Subcutaneous abdominal adipose tissue (tissue), 5 donors: ENCODE data around the gene YPEL2.
A peak's percentile ranks its signal among the peaks of the same experiment; 100 is the strongest.

Experiments
- H3K27ac ChIP-seq: one replicate; pipeline ENCODE4 v1.7.0; 2013; ENCODE audit warnings: low read depth, mild to moderate bottlenecking, inconsistent platforms, low read length, moderate library complexity
- H3K27me3 ChIP-seq, 5 donors: one replicate each; pipeline ENCODE4 v1.7.0; 2013; ENCODE audit warnings: low read length in 5 of 5, inconsistent platforms in 1 of 5; ENCODE audit not compliant: control insufficient read depth in 5 of 5, insufficient read depth in 4 of 5
- H3K36me3 ChIP-seq, 5 donors: one replicate each; pipeline ENCODE4 v1.7.0; 2013; ENCODE audit warnings: low read length in 5 of 5; ENCODE audit not compliant: control insufficient read depth in 5 of 5, insufficient read depth in 5 of 5
- H3K4me1 ChIP-seq, 5 donors: one replicate each; pipeline ENCODE4 v1.7.0; 2013; ENCODE audit warnings: low read length in 5 of 5, mild to moderate bottlenecking in 3 of 5, moderate library complexity in 1 of 5; ENCODE audit not compliant: control insufficient read depth in 5 of 5, insufficient read depth in 5 of 5
- H3K4me3 ChIP-seq, 5 donors: one replicate each; pipeline ENCODE4 v1.7.0; 2013; ENCODE audit warnings: low read length in 5 of 5, low read depth in 1 of 5
- H3K9ac ChIP-seq, 5 donors: one replicate each; pipeline ENCODE4 v1.7.0; 2013; ENCODE audit warnings: low read length in 5 of 5, mild to moderate bottlenecking in 4 of 5, moderate library complexity in 3 of 5
- H3K9me3 ChIP-seq, 5 donors: one replicate each; pipeline ENCODE4 v1.7.0; 2013; ENCODE audit warnings: low read length in 5 of 5; ENCODE audit not compliant: control insufficient read depth in 5 of 5
- donor health status: healthy.
- donor health status: healthy.
- donor health status: healthy.
- donor health status: healthy.
- donor health status: healthy.

YPEL2 gene

DNA sequence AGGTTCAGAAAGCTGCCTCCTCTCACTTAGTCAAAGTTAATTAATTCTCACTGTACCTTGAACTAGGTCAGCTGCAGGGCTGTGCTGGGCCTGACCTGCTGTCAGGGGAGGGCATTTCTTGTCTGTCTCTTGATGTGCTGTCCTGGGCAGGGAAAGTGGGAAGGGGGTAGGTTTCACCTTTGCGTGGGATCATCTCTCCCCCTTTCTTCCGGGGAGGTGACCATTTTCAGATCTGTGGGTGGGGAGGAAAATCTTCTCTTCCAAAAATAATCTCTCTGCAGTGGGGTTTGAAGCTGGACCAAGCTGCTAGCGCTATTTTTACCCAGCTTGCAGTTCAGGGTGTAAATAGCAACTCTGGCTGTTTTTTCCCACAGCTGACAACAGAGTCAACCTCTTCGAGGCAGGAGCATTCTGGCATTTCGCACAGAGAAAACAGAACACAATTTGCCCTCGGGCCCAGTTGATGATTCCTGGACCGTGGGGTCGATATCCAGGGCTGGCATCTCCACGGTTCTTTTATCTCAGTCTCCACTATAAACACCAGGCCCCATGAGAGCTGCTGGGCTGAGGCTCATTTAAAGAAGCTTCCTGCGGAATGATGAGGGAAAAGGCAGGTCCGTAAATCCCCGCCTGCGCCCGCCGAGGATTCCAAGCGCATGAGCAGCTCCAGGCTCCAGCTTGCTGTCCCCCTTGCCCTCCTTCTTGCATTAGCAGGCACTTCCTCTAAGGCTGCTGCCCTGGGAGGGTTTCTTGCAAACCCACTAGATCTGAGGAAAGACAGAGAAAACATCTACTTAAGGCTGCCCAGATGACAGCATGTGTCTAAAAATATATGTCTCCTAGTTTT, 93.9 kb downstream of the YPEL2 start:
- Histone ChIP-seq H3K27me3 (peaks cover 0 to 2% (median 0%) of the 10 kb centered on the region in 5 donors), H3K9ac (peak overlapping the region; percentile 60 to 84 (median 75)), H3K9me3 (no peaks in the 10 kb centered on the region), H3K27ac (peak overlapping the region; percentile 99), H3K36me3 (no peaks in the 10 kb centered on the region), H3K4me1 (peaks cover 28 to 70% (median 62%) of the 10 kb centered on the region in 5 donors), H3K4me3 (peak overlapping the region in 4 of 5 donors; percentile 10 to 34 (median 20))

DNA sequence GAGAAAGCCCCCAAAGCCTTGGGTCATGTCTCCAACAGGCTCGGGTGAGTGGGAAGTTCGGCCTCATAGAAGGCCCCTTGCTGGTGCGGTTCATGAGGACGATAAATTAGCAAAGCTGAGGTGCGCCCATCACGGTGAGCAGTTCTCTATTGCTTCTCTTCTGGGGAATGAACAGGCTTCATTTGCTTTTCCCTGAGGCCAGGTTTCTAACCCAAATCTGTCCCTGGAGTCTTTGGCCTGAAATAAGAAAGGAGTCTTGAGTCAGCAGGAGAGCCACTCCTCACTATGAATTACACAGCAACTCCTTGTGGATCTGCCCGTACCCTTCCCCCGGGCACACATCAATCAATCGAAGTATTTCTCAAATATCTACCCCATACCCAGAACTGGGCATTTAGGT, 94.6 kb downstream of the YPEL2 start:
- H3K4me1 ChIP-seq, result peaks cover 28 to 70% (median 62%) of the 10 kb centered on the region in 5 donors
- peak overlapping the region; percentile 99 for H3K27ac ChIP-seq
- H3K4me3 ChIP-seq, result peak overlapping the region; percentile 9 to 34 (median 18)
- peaks cover 0 to 2% (median 0%) of the 10 kb centered on the region in 5 donors for H3K27me3 ChIP-seq
- H3K9ac ChIP-seq, result peak overlapping the region; percentile 25 to 84 (median 75)
- H3K9me3 ChIP-seq, result no peaks in the 10 kb centered on the region
- no peaks in the 10 kb centered on the region for H3K36me3 ChIP-seq

DNA sequence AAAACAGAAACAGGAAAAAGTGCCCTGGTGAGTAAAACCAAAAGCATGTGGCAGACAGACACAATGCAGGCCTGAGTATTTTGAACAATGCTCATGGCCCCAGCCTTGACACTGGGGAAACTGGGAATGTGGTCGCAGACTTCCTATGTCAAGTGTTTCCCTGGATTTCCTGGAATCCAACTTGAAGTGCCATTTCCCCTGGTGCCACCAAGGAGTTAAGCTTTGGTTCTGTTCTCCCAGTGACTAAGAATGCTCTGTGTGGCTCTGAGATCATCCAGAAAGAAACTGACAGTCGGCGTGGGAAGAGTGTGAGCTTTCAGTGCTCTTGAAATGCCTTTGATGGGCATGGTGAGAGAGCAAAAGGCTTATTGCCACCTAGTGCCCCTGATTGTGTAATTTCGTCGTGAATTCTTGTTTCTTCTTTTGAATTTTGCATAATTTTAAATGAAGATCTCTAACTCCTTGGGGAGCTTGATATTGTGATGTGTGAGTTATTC, 96.0 kb downstream of the YPEL2 start:
- no peaks in the 10 kb centered on the region for H3K9me3 ChIP-seq
- peak overlapping the region; percentile 99 for H3K27ac ChIP-seq
- peak overlapping the region in 1 of 5 donors; percentile 15 for H3K4me3 ChIP-seq
- peaks cover 0 to 2% (median 0%) of the 10 kb centered on the region in 5 donors for H3K27me3 ChIP-seq
- H3K36me3 ChIP-seq, result no peaks in the 10 kb centered on the region
- peak overlapping the region; percentile 6 to 76 (median 67) for H3K9ac ChIP-seq
- peaks cover 28 to 77% (median 63%) of the 10 kb centered on the region in 5 donors for H3K4me1 ChIP-seq

DNA sequence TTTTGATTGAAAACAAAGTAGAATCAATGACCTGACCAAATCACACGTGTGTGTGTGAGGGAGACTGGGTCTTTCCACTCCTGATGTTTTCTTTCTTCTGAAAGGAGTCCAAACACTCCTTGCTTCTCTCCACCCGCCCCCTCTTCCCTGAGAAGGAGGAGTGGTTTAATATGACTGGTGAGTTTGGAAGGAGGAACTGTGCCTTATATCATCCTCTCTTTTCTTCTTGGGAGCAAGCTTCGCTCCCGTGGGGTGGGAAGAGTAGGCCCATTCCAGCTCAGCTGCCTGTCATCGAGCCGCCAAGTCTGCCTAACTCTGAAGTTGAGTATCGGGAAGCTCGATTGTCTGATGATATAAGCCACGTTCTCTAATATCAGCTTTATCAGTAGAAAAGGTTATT, 96.5 kb downstream of the YPEL2 start:
- Histone ChIP-seq H3K27ac (peak overlapping the region; percentile 99), H3K9me3 (peaks cover 0 to 2% (median 0%) of the 10 kb centered on the region in 5 donors), H3K27me3 (peaks cover 0 to 2% (median 0%) of the 10 kb centered on the region in 5 donors), H3K4me3 (peak overlapping the region in 1 of 5 donors; percentile 15), H3K9ac (peak overlapping the region in 4 of 5 donors; percentile 6 to 76 (median 46)), H3K4me1 (peaks cover 28 to 73% (median 60%) of the 10 kb centered on the region in 5 donors), H3K36me3 (no peaks in the 10 kb centered on the region)

DNA sequence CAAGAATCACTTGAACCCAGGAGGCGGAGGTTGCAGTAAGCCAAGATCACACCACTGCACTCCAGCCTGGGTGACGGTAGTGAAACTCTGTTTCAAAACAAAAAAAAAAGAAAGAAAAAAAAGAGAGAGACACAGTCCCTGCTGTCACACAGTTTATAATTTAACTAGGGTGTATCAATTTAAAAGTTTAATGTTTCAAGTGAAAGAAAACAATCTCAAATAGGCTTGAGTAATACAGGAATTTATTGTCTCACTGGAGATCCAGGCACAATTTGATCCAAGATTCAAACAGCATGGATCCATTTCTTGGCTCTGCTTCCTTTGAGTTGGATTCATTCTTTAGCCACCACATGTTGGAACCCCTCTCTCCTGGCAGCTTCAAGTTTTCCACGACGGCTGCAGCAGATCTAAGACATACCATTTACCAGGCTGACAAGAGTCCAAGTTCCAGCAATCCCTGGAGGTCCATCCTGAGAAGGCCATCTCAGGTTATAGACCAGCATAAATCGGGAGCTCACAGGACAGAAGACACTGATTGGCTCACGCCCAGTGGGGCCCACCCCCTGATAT, 97.5 kb downstream of the YPEL2 start:
- Histone ChIP-seq H3K27ac (peak overlapping the region; percentile 99), H3K4me3 (no peak overlapping the region), H3K9ac (peak overlapping the region in 1 of 5 donors; percentile 76), H3K4me1 (peaks cover 28 to 66% (median 50%) of the 10 kb centered on the region in 5 donors), H3K36me3 (no peaks in the 10 kb centered on the region), H3K9me3 (peaks cover 0 to 2% (median 0%) of the 10 kb centered on the region in 5 donors), H3K27me3 (peaks cover 0 to 2% (median 0%) of the 10 kb centered on the region in 5 donors)

DNA sequence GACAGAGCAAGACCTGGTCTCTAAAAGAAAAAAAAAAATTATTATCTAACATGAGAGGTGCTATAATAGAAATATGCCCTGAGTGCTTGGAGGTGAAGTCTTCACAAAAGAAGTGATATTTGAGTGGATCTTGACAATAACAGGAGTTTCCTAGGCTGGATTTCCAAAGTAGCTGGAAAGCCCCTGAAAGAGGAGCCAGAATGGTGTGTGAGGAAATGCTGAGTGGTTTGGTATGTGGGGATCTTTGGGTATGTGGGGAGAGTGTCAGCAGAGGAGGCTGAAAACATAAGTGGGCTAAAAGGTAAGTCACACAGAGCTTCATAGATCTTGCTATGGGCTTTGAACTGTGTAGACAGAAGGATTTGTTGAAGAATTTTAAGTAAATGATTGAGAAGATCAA, 100.1 kb downstream of the YPEL2 start:
- H3K27me3 ChIP-seq, result peaks cover 0 to 2% (median 0%) of the 10 kb centered on the region in 5 donors
- H3K9me3 ChIP-seq, result peaks cover 0 to 2% (median 0%) of the 10 kb centered on the region in 5 donors
- no peaks in the 10 kb centered on the region for H3K36me3 ChIP-seq
- no peak overlapping the region for H3K9ac ChIP-seq
- peak overlapping the region; percentile 71 for H3K27ac ChIP-seq
- H3K4me1 ChIP-seq, result peaks cover 14 to 47% (median 32%) of the 10 kb centered on the region in 5 donors
- H3K4me3 ChIP-seq, result no peak overlapping the region

DNA sequence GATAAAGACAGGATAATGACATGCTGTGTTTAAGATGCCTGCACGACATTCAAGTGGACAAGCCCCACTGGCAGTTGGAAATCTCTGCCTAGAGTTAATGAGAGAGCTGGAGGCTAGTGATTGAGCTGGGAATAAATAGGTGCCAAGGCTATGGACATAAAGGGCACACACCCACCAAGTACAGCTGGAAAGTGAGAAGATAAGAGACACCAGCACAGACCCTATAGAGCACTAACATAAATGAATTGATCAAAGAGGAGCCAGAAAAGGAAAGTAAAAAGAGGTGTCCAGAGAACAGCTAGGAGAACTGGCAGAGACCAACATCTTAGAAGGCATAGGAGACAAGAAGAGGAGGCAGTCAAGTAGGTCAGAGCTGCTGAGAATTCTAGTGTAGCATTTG, 101.2 kb downstream of the YPEL2 start:
- no peaks in the 10 kb centered on the region for H3K36me3 ChIP-seq
- H3K27me3 ChIP-seq, result no peaks in the 10 kb centered on the region
- no peak overlapping the region for H3K9ac ChIP-seq
- peak overlapping the region; percentile 51 for H3K27ac ChIP-seq
- H3K4me3 ChIP-seq, result no peak overlapping the region
- H3K4me1 ChIP-seq, result peaks cover 9 to 48% (median 34%) of the 10 kb centered on the region in 5 donors
- peaks cover 0 to 2% (median 0%) of the 10 kb centered on the region in 5 donors for H3K9me3 ChIP-seq

DNA sequence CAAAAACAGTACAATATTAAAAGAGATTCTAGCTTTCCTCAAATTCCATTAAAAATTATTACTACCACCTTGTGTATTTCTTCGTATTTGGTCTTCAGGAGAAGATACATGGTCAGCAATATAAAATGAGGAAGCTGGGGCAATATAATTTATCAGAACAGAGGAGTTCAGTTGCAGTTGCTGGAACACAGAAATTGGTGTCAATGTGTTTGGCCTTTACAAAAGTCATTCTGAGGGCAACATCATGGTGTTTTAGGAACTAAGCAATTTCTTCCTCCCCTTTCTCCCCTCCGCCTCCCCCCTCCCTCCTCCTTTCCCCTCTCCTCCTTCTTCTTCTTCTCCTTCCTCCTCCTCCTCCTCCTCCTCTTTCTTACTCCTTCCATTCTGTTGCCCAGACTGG, 102.1 kb downstream of the YPEL2 start:
- peak overlapping the region; percentile 56 for H3K27ac ChIP-seq
- H3K27me3 ChIP-seq, result no peaks in the 10 kb centered on the region
- no peaks in the 10 kb centered on the region for H3K36me3 ChIP-seq
- peaks cover 0 to 2% (median 0%) of the 10 kb centered on the region in 5 donors for H3K9me3 ChIP-seq
- no peak overlapping the region for H3K4me3 ChIP-seq
- H3K9ac ChIP-seq, result no peak overlapping the region
- peaks cover 3 to 44% (median 33%) of the 10 kb centered on the region in 5 donors for H3K4me1 ChIP-seq

DNA sequence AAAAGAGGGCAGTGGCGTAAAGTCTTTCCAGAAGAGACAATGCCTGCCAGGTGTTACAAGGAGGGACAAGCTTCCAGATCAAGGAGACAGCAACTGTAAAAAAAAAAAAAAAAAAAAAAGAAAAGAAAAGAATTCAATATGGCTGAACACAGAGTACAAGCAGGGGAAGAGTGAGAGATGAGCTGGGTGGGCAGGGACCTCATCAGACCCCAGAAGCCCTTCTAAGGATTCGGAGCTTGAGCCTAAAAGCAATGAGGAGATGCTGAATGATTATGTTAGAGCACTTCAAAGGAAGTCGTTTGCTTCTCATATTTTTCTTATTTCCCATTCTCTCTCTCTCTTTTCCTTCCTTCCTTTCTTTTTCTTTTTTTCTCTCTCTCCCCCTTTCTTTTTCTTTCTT, 103.0 kb downstream of the YPEL2 start:
- Histone ChIP-seq H3K4me3 (no peak overlapping the region), H3K27ac (peak overlapping the region; percentile 56)

More for the DNA sequence above, 103.0 kb downstream of the YPEL2 start:
- Histone ChIP-seq H3K9me3 (peaks cover 0 to 2% (median 0%) of the 10 kb centered on the region in 5 donors), H3K9ac (no peak overlapping the region), H3K4me1 (peaks cover 3 to 36% (median 29%) of the 10 kb centered on the region in 5 donors), H3K36me3 (no peaks in the 10 kb centered on the region), H3K27me3 (no peaks in the 10 kb centered on the region)
